Epithelial cell of proximal tubule (primary cell): ENCODE results near the gene GNAS-AS1. TPM values are rescaled to one million over a fixed set of nuclear protein-coding genes. Genes with fewer than 3 reads are reported as not detected.

ENCODE experiments used
- DNase-seq: peaks from one replicate; pipeline ENCODE4 v3.0.0-alpha.2; 2011; ENCODE audit warnings: low read depth
- H3K4me3 ChIP-seq: 2 replicates; pipeline ENCODE4 v1.5.1; 2011; ENCODE audit warnings: low read depth, mild to moderate bottlenecking, low read length
- total RNA-seq: library from RNA; depleted of rRNA; stranded (reverse); fragments of >200 nt; gene quantifications from 2 replicates; pipeline ENCODE4 v1.2.3, GENCODE V29; 2015
- TF ChIP-seq, protein P1 (sequence below): conservative IDR thresholded peaks from 2 replicates; pipeline ENCODE4 v1.5.1; 2012; ENCODE audit warnings: low read depth, mild to moderate bottlenecking, low read length

Gene GNAS-AS1
- total RNA-seq, 1 donor from 2014 or later, result 0.35 TPM

DNA sequence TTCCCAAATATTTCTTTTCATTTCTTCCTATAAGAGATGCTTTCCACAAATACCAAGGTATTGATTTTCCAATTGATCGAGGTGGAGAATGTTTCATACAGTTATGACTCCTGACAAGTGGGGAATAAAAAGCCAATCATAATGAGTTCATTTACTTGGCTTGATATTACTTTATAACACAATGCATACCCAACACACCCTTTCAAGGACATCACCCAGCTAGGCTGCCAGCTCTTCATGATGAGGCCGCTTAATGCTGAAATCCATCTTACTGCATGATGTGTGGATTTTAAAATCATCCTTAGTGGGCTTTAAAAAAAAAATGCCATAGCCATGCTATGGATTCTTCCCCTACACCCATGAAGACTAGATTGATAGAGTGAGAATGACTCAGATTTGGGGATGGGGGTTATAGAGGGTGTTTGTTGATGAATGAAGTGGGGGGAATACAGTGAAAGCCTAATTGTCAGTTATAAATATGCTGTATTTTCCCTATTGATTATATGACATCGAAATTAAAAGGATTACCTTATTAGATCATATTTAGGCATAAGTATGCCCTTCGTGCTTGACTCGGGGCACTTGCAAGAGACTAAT lies 75.9 kb downstream of the GNAS-AS1 start:
- DNase-seq, result no peak
- no peak overlapping the region for H3K4me3 ChIP-seq
- TF ChIP-seq, protein P1, sequence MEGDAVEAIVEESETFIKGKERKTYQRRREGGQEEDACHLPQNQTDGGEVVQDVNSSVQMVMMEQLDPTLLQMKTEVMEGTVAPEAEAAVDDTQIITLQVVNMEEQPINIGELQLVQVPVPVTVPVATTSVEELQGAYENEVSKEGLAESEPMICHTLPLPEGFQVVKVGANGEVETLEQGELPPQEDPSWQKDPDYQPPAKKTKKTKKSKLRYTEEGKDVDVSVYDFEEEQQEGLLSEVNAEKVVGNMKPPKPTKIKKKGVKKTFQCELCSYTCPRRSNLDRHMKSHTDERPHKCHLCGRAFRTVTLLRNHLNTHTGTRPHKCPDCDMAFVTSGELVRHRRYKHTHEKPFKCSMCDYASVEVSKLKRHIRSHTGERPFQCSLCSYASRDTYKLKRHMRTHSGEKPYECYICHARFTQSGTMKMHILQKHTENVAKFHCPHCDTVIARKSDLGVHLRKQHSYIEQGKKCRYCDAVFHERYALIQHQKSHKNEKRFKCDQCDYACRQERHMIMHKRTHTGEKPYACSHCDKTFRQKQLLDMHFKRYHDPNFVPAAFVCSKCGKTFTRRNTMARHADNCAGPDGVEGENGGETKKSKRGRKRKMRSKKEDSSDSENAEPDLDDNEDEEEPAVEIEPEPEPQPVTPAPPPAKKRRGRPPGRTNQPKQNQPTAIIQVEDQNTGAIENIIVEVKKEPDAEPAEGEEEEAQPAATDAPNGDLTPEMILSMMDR, result no peak

DNA sequence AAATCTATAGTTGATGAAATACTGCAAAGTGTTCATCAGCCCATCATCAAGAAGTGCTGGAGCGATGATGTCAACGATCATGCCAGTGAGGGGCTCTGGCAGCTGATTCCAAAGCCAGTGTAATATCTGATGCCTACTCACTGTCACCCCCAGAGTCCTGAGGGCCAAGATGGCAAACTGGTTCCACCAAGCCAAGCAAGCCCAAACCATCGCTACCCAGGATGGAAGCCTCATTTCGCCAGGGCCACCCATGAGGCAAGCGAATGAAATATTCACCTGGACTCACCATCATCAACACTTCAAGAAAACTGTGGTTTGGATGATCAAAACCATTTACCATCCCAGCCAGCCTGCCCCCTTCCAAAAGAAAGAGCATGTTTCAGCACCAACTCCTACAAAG lies 76.5 kb downstream of the GNAS-AS1 start:
- H3K4me3 ChIP-seq, result no peak overlapping the region
- no peak for DNase-seq
- TF ChIP-seq, protein P1, result no peak

DNA sequence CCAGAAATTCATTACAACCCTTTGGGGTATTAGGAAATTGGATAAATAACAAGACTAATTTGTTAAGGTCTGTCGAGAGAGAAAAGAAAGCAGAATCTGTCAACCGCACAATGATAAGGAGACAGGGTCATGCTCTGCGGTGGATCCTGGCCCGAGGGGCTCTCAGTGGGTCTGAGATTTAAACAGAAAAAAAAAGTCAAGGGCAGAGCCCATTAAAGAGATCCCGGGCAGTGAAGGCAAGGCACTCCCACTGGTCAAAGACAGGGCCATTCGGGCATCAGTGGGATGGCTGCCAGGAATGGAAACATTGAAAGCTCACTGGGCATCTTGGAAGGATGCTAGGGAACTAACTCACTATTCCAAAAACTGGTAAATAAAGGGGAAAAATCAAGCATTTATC lies 77.9 kb downstream of the GNAS-AS1 start:
- TF ChIP-seq, protein P1, result no peak
- no peak overlapping the region for H3K4me3 ChIP-seq

More for the DNA sequence above, 77.9 kb downstream of the GNAS-AS1 start:
- no peak for DNase-seq

Other genes with a start within 250 kb of the GNAS-AS1 start
- 10.4 and 14.4 TPM in 2 replicates for gene STX16, start 199.6 kb downstream of the GNAS-AS1 start, total RNA-seq
- 18.8 and 26.5 TPM in 2 replicates for gene NPEPL1, start 158.1 kb downstream of the GNAS-AS1 start, total RNA-seq
- gene GNAS, start 1.8 kb upstream of the GNAS-AS1 start, total RNA-seq, result 492 and 828 TPM in 2 replicates
- 52.4 and 83.1 TPM in 2 replicates for gene NELFCD, start 130.4 kb upstream of the GNAS-AS1 start, total RNA-seq
- 98.1 and 109 TPM in 2 replicates for gene CTSZ, start 156.4 kb upstream of the GNAS-AS1 start, total RNA-seq
- not detected in 2 replicates for gene TUBB1, start 168.5 kb upstream of the GNAS-AS1 start, total RNA-seq
- gene ATP5F1E, start 181.4 kb upstream of the GNAS-AS1 start, total RNA-seq, result 31.9 and 46.4 TPM in 2 replicates
- gene PRELID3B, start 191.9 kb upstream of the GNAS-AS1 start, total RNA-seq, result 75.7 and 76.3 TPM in 2 replicates